WTC11 (cell line): ENCODE results near the gene TTLL11. TPM values are rescaled to one million over a fixed set of nuclear protein-coding genes. Genes with fewer than 3 reads are reported as not detected.

Source experiments
- ATAC-seq: fragments of 200-7000 bp; cut with Tn5 transposase; 2 replicates; pipeline ENCODE4 v1.10.0; 2021; ENCODE audit warnings: mild to moderate bottlenecking, moderate library complexity
- CTCF ChIA-PET: fragments of 300-600 bp; sonication (Branson Sonifier 250); formaldehyde crosslinking; loops from one replicate; lab custom pipeline; 2021; ENCODE audit warnings: antibody characterized with exemption; lab: Charles Lee
- POLR2A ChIA-PET: fragments of 350-600 bp; sonication (Branson Sonifier 250); formaldehyde crosslinking; loops from one replicate; lab custom pipeline; 2021; ENCODE audit warnings: antibody characterized with exemption; lab: Charles Lee
- DNase-seq: peaks from one replicate; pipeline ENCODE4 v3.0.0; 2021; ENCODE audit warnings: low spot score
- H3K27ac Mint-ChIP-seq: 2 replicates; pipeline ENCODE4 v1.8.0; 2021; ENCODE audit warnings: mixed read lengths
- H3K27me3 Mint-ChIP-seq: 2 replicates; pipeline ENCODE4 v1.8.0; 2021; ENCODE audit warnings: low read depth, mild to moderate bottlenecking, moderate library complexity, mixed read lengths
- H3K36me3 Mint-ChIP-seq: 2 replicates; pipeline ENCODE4 v1.8.0; 2021; ENCODE audit warnings: mixed read lengths
- H3K4me1 Mint-ChIP-seq: 2 replicates; pipeline ENCODE4 v1.8.0; 2022; ENCODE audit warnings: mixed read lengths
- H3K4me3 Mint-ChIP-seq: 2 replicates; pipeline ENCODE4 v1.8.0; 2021; ENCODE audit warnings: mild to moderate bottlenecking, moderate library complexity, mixed read lengths
- H3K9me3 Mint-ChIP-seq: 2 replicates; pipeline ENCODE4 v1.8.0; 2021; ENCODE audit warnings: mixed read lengths
- CREM ChIP-seq: sonication (generic); formaldehyde crosslinking; IDR thresholded peaks from 2 replicates; pipeline ENCODE4 v1.8.1; 2022; ENCODE audit warnings: mild to moderate bottlenecking, missing genetic modification reagents, moderate library complexity
- HMGXB4 ChIP-seq: sonication (generic); formaldehyde crosslinking; IDR thresholded peaks from 2 replicates; pipeline ENCODE4 v1.8.1; 2023; ENCODE audit warnings: mild to moderate bottlenecking, moderate library complexity, missing genetic modification reagents
- JUN ChIP-seq: sonication (generic); formaldehyde crosslinking; IDR thresholded peaks from 2 replicates; pipeline ENCODE4 v1.8.0; 2023; ENCODE audit warnings: mild to moderate bottlenecking, missing genetic modification reagents
- KAT7 ChIP-seq: sonication (generic); formaldehyde crosslinking; IDR thresholded peaks from 2 replicates; pipeline ENCODE4 v1.8.1; 2023; ENCODE audit warnings: missing genetic modification reagents, mild to moderate bottlenecking, borderline replicate concordance
- TEAD4 ChIP-seq: sonication (generic); formaldehyde crosslinking; IDR thresholded peaks from 2 replicates; pipeline ENCODE4 v1.8.0; 2022; ENCODE audit warnings: mild to moderate bottlenecking, missing genetic modification reagents
- USF2 ChIP-seq: sonication (generic); formaldehyde crosslinking; IDR thresholded peaks from 2 replicates; pipeline ENCODE4 v1.8.1; 2023; ENCODE audit warnings: mild to moderate bottlenecking, missing genetic modification reagents, moderate library complexity
- total RNA-seq: library from RNA; stranded (reverse); gene quantifications from 3 replicates; pipeline ENCODE4 v1.2.3, GENCODE V29; 2021
- TF ChIP-seq, protein P1 (sequence below): sonication (generic); formaldehyde crosslinking; conservative IDR thresholded peaks from 2 replicates; pipeline ENCODE4 v1.8.1; 2022; ENCODE audit warnings: mild to moderate bottlenecking, missing genetic modification reagents
- TF ChIP-seq, protein P2 (sequence below): sonication (generic); formaldehyde crosslinking; IDR thresholded peaks from 2 replicates; pipeline ENCODE4 v1.8.1; 2022; ENCODE audit warnings: mild to moderate bottlenecking, missing genetic modification reagents, moderate library complexity, borderline replicate concordance
- TF ChIP-seq, protein P3 (sequence below): fragments of 250-450 bp; sonication (Bioruptor Pico); IDR thresholded peaks from 2 replicates; pipeline ENCODE4 v1.9.0; 2021; ENCODE audit warnings: mild to moderate bottlenecking
- TF ChIP-seq, protein P4 (sequence below): fragments of 250-450 bp; sonication (Bioruptor Pico); IDR thresholded peaks from 2 replicates; pipeline ENCODE4 v1.9.0; 2021; ENCODE audit warnings: moderate library complexity, mild to moderate bottlenecking, inconsistent platforms, borderline replicate concordance
- TF ChIP-seq, protein P5 (sequence below): sonication (generic); formaldehyde crosslinking; IDR thresholded peaks from 2 replicates; pipeline ENCODE4 v1.8.0; 2023; ENCODE audit warnings: mild to moderate bottlenecking, missing genetic modification reagents

The TTLL11 gene
- total RNA-seq, 1 experiment from 2014 or later = 1.1 TPM

DNA sequence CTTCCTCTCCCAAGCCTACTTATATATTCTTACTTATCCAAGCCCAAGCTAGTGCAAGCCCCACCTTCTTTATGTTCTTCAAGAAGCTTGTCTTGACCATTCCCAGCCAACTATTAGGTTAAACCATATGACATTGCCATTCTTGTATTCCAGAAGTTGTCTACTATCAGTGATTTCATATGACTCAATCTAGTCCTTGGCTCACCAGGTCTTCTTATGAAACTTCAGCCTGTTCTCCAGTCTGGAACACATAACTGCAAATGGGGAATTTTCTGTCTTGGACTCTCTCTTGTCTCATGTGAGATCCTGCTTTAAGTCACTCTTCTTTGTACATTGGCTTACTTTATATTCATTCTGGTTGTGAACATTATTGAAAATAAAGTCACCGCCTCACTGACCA, 130.7 kb downstream of the TTLL11 start (continued):
- no peak for TF ChIP-seq USF2 (CRISPR knock-in tag)

DNA sequence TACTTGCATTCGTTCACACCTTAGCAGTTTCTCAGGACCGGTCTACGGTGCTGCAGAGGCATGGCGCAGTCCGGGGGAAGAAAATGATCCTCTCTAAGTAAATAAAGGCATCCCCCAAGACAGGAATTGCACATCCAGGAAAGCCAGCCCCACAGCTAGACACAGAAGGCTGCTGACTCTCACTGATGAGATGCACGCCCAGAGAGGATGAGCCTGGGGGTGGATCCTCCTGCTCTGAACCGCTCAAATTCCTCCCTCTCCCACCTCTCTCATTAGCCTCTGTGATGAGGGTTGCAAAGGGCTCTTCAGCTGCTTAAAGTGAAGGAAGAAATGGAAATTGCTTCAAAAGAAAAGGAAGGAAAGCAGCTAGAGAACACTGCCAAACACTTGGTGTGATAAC, 132.4 kb downstream of the TTLL11 start:
- peaks cover 17% of the 10 kb centered on the region for H3K27me3 Mint-ChIP-seq
- ChIA-PET POLR2A (no interaction called here), CTCF (interaction anchor here (0.9 kb wide), 1 partner anchor 30 kb away, joined by 4 read pairs; no protein-coding TSS in a partner anchor)
- H3K27ac Mint-ChIP-seq = no peak overlapping the region
- DNase-seq = no peak
- 0 out of 2 replicates have a peak, but pooled peaks cover 4% of the 10 kb centered on the region for H3K4me1 Mint-ChIP-seq
- H3K4me3 Mint-ChIP-seq = no peak overlapping the region
- ATAC-seq = no peak
- H3K36me3 Mint-ChIP-seq = no peaks in the 10 kb centered on the region
- no peaks in the 10 kb centered on the region for H3K9me3 Mint-ChIP-seq
- TF ChIP-seq, protein P1, sequence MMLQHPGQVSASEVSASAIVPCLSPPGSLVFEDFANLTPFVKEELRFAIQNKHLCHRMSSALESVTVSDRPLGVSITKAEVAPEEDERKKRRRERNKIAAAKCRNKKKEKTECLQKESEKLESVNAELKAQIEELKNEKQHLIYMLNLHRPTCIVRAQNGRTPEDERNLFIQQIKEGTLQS (CRISPR knock-in tag) = no peak
- TF ChIP-seq, protein P2, sequence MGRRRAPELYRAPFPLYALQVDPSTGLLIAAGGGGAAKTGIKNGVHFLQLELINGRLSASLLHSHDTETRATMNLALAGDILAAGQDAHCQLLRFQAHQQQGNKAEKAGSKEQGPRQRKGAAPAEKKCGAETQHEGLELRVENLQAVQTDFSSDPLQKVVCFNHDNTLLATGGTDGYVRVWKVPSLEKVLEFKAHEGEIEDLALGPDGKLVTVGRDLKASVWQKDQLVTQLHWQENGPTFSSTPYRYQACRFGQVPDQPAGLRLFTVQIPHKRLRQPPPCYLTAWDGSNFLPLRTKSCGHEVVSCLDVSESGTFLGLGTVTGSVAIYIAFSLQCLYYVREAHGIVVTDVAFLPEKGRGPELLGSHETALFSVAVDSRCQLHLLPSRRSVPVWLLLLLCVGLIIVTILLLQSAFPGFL (CRISPR knock-in tag) = no peak
- TF ChIP-seq HMGXB4 (CRISPR knock-in tag) = no peak
- no peak for TF ChIP-seq CREM (CRISPR knock-in tag)
- TF ChIP-seq, all 79 proteins: peak for 0

- no peak for DNase-seq
- CTCF ChIA-PET = interaction anchor here (1.4 kb wide), 1 partner anchor 28 kb away, joined by 3 read pairs; no protein-coding TSS in a partner anchor
- TF ChIP-seq, protein P3, sequence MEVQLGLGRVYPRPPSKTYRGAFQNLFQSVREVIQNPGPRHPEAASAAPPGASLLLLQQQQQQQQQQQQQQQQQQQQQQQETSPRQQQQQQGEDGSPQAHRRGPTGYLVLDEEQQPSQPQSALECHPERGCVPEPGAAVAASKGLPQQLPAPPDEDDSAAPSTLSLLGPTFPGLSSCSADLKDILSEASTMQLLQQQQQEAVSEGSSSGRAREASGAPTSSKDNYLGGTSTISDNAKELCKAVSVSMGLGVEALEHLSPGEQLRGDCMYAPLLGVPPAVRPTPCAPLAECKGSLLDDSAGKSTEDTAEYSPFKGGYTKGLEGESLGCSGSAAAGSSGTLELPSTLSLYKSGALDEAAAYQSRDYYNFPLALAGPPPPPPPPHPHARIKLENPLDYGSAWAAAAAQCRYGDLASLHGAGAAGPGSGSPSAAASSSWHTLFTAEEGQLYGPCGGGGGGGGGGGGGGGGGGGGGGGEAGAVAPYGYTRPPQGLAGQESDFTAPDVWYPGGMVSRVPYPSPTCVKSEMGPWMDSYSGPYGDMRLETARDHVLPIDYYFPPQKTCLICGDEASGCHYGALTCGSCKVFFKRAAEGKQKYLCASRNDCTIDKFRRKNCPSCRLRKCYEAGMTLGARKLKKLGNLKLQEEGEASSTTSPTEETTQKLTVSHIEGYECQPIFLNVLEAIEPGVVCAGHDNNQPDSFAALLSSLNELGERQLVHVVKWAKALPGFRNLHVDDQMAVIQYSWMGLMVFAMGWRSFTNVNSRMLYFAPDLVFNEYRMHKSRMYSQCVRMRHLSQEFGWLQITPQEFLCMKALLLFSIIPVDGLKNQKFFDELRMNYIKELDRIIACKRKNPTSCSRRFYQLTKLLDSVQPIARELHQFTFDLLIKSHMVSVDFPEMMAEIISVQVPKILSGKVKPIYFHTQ (CRISPR knock-in tag) = no peak
- TF ChIP-seq TEAD4 (CRISPR knock-in tag) = no peak
- H3K27me3 Mint-ChIP-seq = peaks cover 13% of the 10 kb centered on the region
- no peak overlapping the region for H3K27ac Mint-ChIP-seq
- no peak for ATAC-seq
- H3K4me1 Mint-ChIP-seq = 0 out of 2 replicates have a peak, but pooled peaks cover 4% of the 10 kb centered on the region
- POLR2A ChIA-PET = no interaction called here
- H3K36me3 Mint-ChIP-seq = no peaks in the 10 kb centered on the region
- no peaks in the 10 kb centered on the region for H3K9me3 Mint-ChIP-seq
- no peak overlapping the region for H3K4me3 Mint-ChIP-seq
Observed at GRCh38 chr9:121958530-121958929, 134.6 kb downstream of the TTLL11 start.

GRCh38 chr9:121956808-121957207, 136.3 kb downstream of the TTLL11 start:
- POLR2A ChIA-PET = no interaction called here
- Mint-ChIP-seq H3K4me3 (no peak overlapping the region), H3K36me3 (no peaks in the 10 kb centered on the region), H3K9me3 (no peaks in the 10 kb centered on the region), H3K4me1 (no peaks in the 10 kb centered on the region; the same call in 1 of the 2 replicates), H3K27ac (no peak overlapping the region), H3K27me3 (peaks cover 11% of the 10 kb centered on the region)
- ATAC-seq (peak; percentile 41; the same call in 1 of the 2 replicates), DNase-seq (no peak)
- CTCF ChIA-PET = interaction anchor here (1.2 kb wide), 1 partner anchor 26 kb away, joined by 3 read pairs; no protein-coding TSS in a partner anchor
- TF ChIP-seq, protein P4, sequence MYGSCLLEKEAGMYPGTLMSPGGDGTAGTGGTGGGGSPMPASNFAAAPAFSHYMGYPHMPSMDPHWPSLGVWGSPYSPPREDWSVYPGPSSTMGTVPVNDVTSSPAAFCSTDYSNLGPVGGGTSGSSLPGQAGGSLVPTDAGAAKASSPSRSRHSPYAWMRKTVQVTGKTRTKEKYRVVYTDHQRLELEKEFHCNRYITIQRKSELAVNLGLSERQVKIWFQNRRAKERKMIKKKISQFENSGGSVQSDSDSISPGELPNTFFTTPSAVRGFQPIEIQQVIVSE (CRISPR knock-in tag) = no peak
- TF ChIP-seq, protein P3 (CRISPR knock-in tag) = no peak
- TF ChIP-seq JUN (CRISPR knock-in tag) (no peak), KAT7 (CRISPR knock-in tag) (no peak)
- TF ChIP-seq, protein P5, sequence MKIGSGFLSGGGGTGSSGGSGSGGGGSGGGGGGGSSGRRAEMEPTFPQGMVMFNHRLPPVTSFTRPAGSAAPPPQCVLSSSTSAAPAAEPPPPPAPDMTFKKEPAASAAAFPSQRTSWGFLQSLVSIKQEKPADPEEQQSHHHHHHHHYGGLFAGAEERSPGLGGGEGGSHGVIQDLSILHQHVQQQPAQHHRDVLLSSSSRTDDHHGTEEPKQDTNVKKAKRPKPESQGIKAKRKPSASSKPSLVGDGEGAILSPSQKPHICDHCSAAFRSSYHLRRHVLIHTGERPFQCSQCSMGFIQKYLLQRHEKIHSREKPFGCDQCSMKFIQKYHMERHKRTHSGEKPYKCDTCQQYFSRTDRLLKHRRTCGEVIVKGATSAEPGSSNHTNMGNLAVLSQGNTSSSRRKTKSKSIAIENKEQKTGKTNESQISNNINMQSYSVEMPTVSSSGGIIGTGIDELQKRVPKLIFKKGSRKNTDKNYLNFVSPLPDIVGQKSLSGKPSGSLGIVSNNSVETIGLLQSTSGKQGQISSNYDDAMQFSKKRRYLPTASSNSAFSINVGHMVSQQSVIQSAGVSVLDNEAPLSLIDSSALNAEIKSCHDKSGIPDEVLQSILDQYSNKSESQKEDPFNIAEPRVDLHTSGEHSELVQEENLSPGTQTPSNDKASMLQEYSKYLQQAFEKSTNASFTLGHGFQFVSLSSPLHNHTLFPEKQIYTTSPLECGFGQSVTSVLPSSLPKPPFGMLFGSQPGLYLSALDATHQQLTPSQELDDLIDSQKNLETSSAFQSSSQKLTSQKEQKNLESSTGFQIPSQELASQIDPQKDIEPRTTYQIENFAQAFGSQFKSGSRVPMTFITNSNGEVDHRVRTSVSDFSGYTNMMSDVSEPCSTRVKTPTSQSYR = no peak
- TF ChIP-seq, protein P2 (CRISPR knock-in tag) = no peak
